K562 (cell line): ENCODE measurements around the gene CENPB. TPM values are rescaled to one million over a fixed set of nuclear protein-coding genes. Genes with fewer than 3 reads are reported as not detected.
A peak's percentile ranks its signal among the peaks of the same experiment; 100 is the strongest.

Source experiments
- DIDO1 ChIP-seq: fragments of 450-650 bp; IDR thresholded peaks from 2 replicates; pipeline ENCODE4 v1.6.1; 2016; ENCODE audit warnings: low read depth, missing biosample characterization, missing genetic modification characterization
- E2F6 ChIP-seq, 2 experiments: IDR thresholded peaks; 2 replicates each; pipeline ENCODE4 v1.6.1; 2011; ENCODE audit warnings: borderline replicate concordance in 1 of 2, control low read depth in 1 of 2, low read depth in 1 of 2, low read length in 1 of 2, mild to moderate bottlenecking in 1 of 2, mixed read lengths in 1 of 2, moderate library complexity in 1 of 2; ENCODE audit not compliant: insufficient read depth in 1 of 2, insufficient read length in 1 of 2, poor library complexity in 1 of 2, severe bottlenecking in 1 of 2; ENCODE audit errors: extremely low read depth in 1 of 2
- E4F1 ChIP-seq: fragments of 250-450 bp; sonication (Bioruptor Pico); IDR thresholded peaks from 2 replicates; pipeline ENCODE4 v1.5.0; 2021; ENCODE audit warnings: mild to moderate bottlenecking, borderline replicate concordance
- ETV5 ChIP-seq: sonication (generic); formaldehyde crosslinking; IDR thresholded peaks from 2 replicates; pipeline ENCODE4 v1.4.0; 2020; ENCODE audit warnings: low read depth, mild to moderate bottlenecking, missing genetic modification reagents
- IFI16 ChIP-seq: fragments of 250-450 bp; sonication (Bioruptor Pico); IDR thresholded peaks from 2 replicates; pipeline ENCODE4 v2.1.2; 2022; ENCODE audit warnings: mild to moderate bottlenecking, inconsistent platforms
- KAT7 ChIP-seq: sonication (generic); formaldehyde crosslinking; IDR thresholded peaks from 2 replicates; pipeline ENCODE4 v1.8.0; 2022; ENCODE audit warnings: missing genetic modification reagents, mild to moderate bottlenecking, borderline replicate concordance
- MAFK ChIP-seq: IDR thresholded peaks from 2 replicates; pipeline ENCODE4 v1.6.1; 2011; ENCODE audit warnings: low read length, improper control_type of control experiment
- MCM5 ChIP-seq: fragments of 450-650 bp; IDR thresholded peaks from 2 replicates; pipeline ENCODE4 v1.6.1; 2016; ENCODE audit warnings: low read depth
- MEIS2 ChIP-seq: fragments of 450-650 bp; IDR thresholded peaks from 2 replicates; pipeline ENCODE4 v1.6.1; 2014; ENCODE audit warnings: mild to moderate bottlenecking; ENCODE audit not compliant: partially characterized antibody
- NFE2L1 ChIP-seq: fragments of 450-650 bp; IDR thresholded peaks from 2 replicates; pipeline ENCODE4 v1.6.1; 2016; ENCODE audit warnings: missing genetic modification characterization, low read depth, mild to moderate bottlenecking, missing compliant biosample characterization, moderate library complexity, borderline replicate concordance
- RAD51 ChIP-seq: fragments of 450-650 bp; IDR thresholded peaks from 2 replicates; pipeline ENCODE4 v1.7.1; 2016; ENCODE audit warnings: low read depth, mild to moderate bottlenecking, borderline replicate concordance
- RBBP5 ChIP-seq: fragments of 200-600 bp; sonication (generic); IDR thresholded peaks from 2 replicates; pipeline ENCODE4 v1.6.1; 2012; ENCODE audit warnings: borderline replicate concordance, mild to moderate bottlenecking, low read length, control low read depth, inconsistent platforms; ENCODE audit not compliant: insufficient read depth, poor library complexity, severe bottlenecking
- SIX5 ChIP-seq, 2 experiments: IDR thresholded peaks; 2 replicates each; pipeline ENCODE4 v1.6.1; 2011; ENCODE audit warnings: low read length in 2 of 2, borderline replicate concordance in 1 of 2, low read depth in 1 of 2, mild to moderate bottlenecking in 1 of 2, moderate library complexity in 1 of 2; ENCODE audit not compliant: insufficient read depth in 1 of 2
- SMARCB1 ChIP-seq: IDR thresholded peaks from 2 replicates; pipeline ENCODE4 v1.6.1; 2011; ENCODE audit warnings: improper control_type of control experiment, low read depth; ENCODE audit not compliant: insufficient read length
- USF2 ChIP-seq: sonication (generic); formaldehyde crosslinking; IDR thresholded peaks from 2 replicates; pipeline ENCODE4 v1.5.0; 2020; ENCODE audit warnings: missing genetic modification reagents
- ZBTB2 ChIP-seq: fragments of 450-650 bp; IDR thresholded peaks from 2 replicates; pipeline ENCODE4 v1.6.1; 2016; ENCODE audit warnings: antibody characterized with exemption
- ZEB2 ChIP-seq: fragments of 450-650 bp; IDR thresholded peaks from 2 replicates; pipeline ENCODE4 v1.6.1; 2016
- ZNF263 ChIP-seq: sonication (generic); formaldehyde crosslinking; IDR thresholded peaks from 2 replicates; pipeline ENCODE4 v1.8.0; 2022; ENCODE audit warnings: mild to moderate bottlenecking, missing genetic modification reagents, borderline replicate concordance
- ZNF324 ChIP-seq: fragments of 250-450 bp; sonication (Bioruptor Pico); IDR thresholded peaks from 2 replicates; pipeline ENCODE4 v1.4.0; 2020; ENCODE audit warnings: mild to moderate bottlenecking
- ZNF707 ChIP-seq: fragments of 250-450 bp; sonication (Bioruptor Pico); conservative IDR thresholded peaks from 2 replicates; pipeline ENCODE4 v1.8.0; 2022; ENCODE audit warnings: inconsistent platforms, mild to moderate bottlenecking, moderate library complexity
- ZNF766 ChIP-seq: fragments of 200-800 bp; sonication (Bioruptor generic); conservative IDR thresholded peaks from 2 replicates; pipeline ENCODE4 v1.6.1; 2016; ENCODE audit warnings: missing genetic modification characterization, missing compliant biosample characterization
- polyA plus RNA-seq, 8 experiments: library from polyadenylated mRNA; depleted of rRNA in 4 of 8; stranded (reverse) in 5 of 8; unstranded in 3 of 8; fragments of >200 nt; fragmentation: Nextera tagmentation in 2 of 8; fragmentation: Illumina TruSeq in 1 of 8; extraction: Ambion mirVana in 2 of 8; extraction: Trizol in 1 of 8; gene quantifications; 2 replicates each; pipeline versions ENCODE4 v1.2.1 to v1.2.3, GENCODE V29; 2011 to 2014; ENCODE audit warnings: inconsistent platforms in 1 of 8, missing spikeins in 1 of 8
- total RNA-seq, 7 experiments: library from RNA; depleted of rRNA in 6 of 7; stranded (reverse); fragments of >200 nt in 6 of 7; fragmentation: Illumina TruSeq in 2 of 7; extraction: Trizol in 2 of 7; gene quantifications; 2 replicates each; pipeline versions ENCODE4 v1.2.1 to v1.2.3, GENCODE V29; 2011 to 2021; ENCODE audit warnings: low replicate concordance in 1 of 7

Gene CENPB
- total and polyA plus RNA-seq, 9 of the 15 experiments (the other 6 are each of a cell fraction or from before 2014, with no cell fraction given), result 0.17 to 70.8 (median 24.9) TPM

GRCh38 chr20:3767427-3768341 is 18.9 kb downstream of the CENPB start, which contains the start of gene ADISSP (continued):
- TF ChIP-seq ETV5 (CRISPR knock-in tag) (peak; percentile 25; the same call in 1 of the 2 replicates), ZNF263 (CRISPR knock-in tag) (0 out of 2 replicates have a peak, but pooled peaks have one; percentile 40), RAD51 (peak; percentile 94), ZNF324 (CRISPR knock-in tag) (no peak), NFE2L1 (no peak), IFI16 (no peak), ZNF766 (no peak), KAT7 (peak; percentile 62; the same call in 1 of the 2 replicates), USF2 (CRISPR knock-in tag) (peak; percentile 96), MCM5 (no peak), ZBTB2 (no peak), ZEB2 (no peak), ZNF707 (CRISPR knock-in tag) (no peak), RBBP5 (peak; percentile 26), MAFK (no peak), DIDO1 (tag) (no peak), E2F6 (IDR thresholded peaks at IDR 0.05; ENCODE audit: borderline replicate concordance in 1 of 2, extremely low read depth in 1 of 2, insufficient read depth in 1 of 2, insufficient read length in 1 of 2, low read depth in 1 of 2, low read length in 1 of 2, poor library complexity in 1 of 2, severe bottlenecking in 1 of 2) (peak; percentile 73 to 90), E4F1 (no peak), SMARCB1 (no peak), MEIS2 (no peak), SIX5 (IDR thresholded peaks at IDR 0.05; ENCODE audit: borderline replicate concordance in 1 of 2, insufficient read depth in 1 of 2, low read depth in 1 of 2, low read length in 2 of 2) (no peak)
